ENCODE measurements around the gene STAMBPL1. TPM values are rescaled to one million over a fixed set of nuclear protein-coding genes. Genes with fewer than 3 reads are reported as not detected.

The STAMBPL1 gene
- total RNA-seq, 1 donor from 2014 or later: 4.1 TPM

DNA sequence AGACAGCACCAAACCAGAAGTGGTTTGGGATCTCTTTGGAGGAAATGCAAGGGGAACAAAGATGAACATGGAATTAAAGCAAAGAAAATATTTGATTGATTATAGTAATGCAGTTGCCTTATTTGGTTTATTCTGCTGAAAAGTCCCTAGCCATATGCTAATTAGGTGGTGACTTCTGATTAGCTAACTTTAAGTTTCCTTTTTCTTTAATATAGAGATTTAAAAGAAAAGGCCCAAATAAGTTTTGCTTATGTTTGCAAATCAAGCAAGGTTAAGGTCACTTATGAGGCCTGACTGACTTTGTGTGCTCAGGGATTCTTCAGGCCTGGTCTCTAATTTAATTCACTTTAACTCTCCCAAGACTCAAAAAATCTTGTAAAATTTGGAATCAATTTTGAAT is 22.2 kb upstream of the STAMBPL1 start:
- no peak for DNase-seq (ENCODE audit: low read depth, low spot score)
- Mint-ChIP-seq H3K4me3 (no peak overlapping the region), H3K9me3 (no peaks in the 10 kb centered on the region), H3K27me3 (ENCODE audit: low read depth) (no peaks in the 10 kb centered on the region), H3K36me3 (ENCODE audit: low read depth) (no peaks in the 10 kb centered on the region), H3K27ac (ENCODE audit: unreplicated experiment) (no peak overlapping the region), H3K4me1 (peaks cover 5% of the 10 kb centered on the region)
- TF ChIP-seq, protein P1, sequence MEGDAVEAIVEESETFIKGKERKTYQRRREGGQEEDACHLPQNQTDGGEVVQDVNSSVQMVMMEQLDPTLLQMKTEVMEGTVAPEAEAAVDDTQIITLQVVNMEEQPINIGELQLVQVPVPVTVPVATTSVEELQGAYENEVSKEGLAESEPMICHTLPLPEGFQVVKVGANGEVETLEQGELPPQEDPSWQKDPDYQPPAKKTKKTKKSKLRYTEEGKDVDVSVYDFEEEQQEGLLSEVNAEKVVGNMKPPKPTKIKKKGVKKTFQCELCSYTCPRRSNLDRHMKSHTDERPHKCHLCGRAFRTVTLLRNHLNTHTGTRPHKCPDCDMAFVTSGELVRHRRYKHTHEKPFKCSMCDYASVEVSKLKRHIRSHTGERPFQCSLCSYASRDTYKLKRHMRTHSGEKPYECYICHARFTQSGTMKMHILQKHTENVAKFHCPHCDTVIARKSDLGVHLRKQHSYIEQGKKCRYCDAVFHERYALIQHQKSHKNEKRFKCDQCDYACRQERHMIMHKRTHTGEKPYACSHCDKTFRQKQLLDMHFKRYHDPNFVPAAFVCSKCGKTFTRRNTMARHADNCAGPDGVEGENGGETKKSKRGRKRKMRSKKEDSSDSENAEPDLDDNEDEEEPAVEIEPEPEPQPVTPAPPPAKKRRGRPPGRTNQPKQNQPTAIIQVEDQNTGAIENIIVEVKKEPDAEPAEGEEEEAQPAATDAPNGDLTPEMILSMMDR (conservative IDR thresholded peaks at IDR 0.05): no peak

DNA sequence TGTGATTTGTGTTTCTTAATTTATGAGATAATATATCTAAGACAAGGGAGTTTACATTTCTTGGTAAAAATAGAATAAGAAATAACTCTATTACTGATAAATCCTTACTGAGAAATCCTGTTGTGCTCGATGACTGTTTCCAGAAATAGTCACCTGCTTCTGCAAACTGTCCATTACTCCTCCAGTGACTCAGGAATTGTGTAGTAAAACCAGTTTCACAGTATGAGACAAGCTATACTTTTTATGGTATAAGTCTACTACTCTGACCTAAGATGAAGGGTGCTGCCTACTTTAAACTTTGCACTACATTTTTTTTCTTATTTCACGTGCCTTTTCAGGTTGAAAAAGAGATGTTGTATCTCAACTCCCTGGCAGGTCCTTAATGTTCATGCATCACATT is 21.6 kb upstream of the STAMBPL1 start:
- Mint-ChIP-seq H3K9me3 (no peaks in the 10 kb centered on the region), H3K4me1 (peaks cover 2% of the 10 kb centered on the region), H3K27me3 (ENCODE audit: low read depth) (no peaks in the 10 kb centered on the region), H3K4me3 (no peak overlapping the region), H3K36me3 (ENCODE audit: low read depth) (no peaks in the 10 kb centered on the region), H3K27ac (ENCODE audit: unreplicated experiment) (no peak overlapping the region)
- TF ChIP-seq, protein P1 (conservative IDR thresholded peaks at IDR 0.05): no peak
- DNase-seq (ENCODE audit: low read depth, low spot score): no peak

DNA sequence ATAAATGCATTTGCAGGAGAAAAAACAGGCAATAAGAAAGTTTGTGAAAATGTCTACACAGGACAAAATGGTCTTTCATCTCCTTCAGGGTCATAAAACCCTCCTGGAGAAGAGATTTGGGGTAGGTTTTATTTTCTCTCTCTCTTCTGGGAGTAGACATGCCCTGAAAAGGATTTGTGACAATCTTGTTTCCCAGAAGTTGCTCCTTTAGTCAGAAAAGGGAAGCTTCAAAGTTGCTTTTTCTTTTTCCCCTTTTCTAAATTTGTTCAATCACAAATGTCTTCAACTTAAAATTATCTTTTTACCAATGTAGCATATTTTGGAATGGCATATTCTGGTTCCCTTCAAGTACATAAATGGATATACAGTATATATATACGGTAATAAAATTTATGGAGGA is 19.0 kb upstream of the STAMBPL1 start:
- H3K4me3 Mint-ChIP-seq: no peak overlapping the region
- H3K27me3 Mint-ChIP-seq (ENCODE audit: low read depth): no peaks in the 10 kb centered on the region

DNA sequence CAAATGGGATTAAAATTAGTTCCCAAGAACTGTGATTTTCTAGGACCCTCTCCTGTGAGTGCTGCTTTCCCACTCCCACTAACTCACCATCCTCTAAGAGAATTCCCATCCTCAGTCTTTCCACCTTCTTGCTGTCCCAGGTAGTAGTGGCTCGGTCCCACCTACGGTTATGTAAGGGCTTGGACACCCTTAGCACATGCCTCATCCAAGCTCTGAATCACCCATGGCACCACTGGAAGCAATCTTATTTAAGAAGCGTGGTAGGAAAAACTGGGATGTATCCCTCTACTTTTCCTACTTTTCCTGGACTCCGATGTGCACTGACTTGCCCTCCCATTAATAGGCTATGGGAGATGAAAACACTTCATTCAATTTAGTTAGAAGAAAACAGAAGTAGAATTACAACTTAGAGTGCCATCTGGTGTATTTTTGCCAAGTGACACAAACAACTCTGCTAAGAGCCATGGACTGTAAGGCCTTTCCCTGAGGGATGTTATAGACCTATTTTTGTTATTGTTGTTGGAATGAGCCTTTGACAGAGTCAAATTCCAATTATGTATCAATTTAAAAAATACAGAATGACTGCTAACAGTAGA is 14.7 kb upstream of the STAMBPL1 start:
- TF ChIP-seq, protein P1 (conservative IDR thresholded peaks at IDR 0.05): no peak
- no peaks in the 10 kb centered on the region for H3K36me3 Mint-ChIP-seq (ENCODE audit: low read depth)
- no peaks in the 10 kb centered on the region for H3K27me3 Mint-ChIP-seq (ENCODE audit: low read depth)
- no peaks in the 10 kb centered on the region for H3K9me3 Mint-ChIP-seq
- no peak overlapping the region for H3K4me3 Mint-ChIP-seq
- DNase-seq (ENCODE audit: low read depth, low spot score): no peak
- no peaks in the 10 kb centered on the region for H3K4me1 Mint-ChIP-seq
- H3K27ac Mint-ChIP-seq (ENCODE audit: unreplicated experiment): no peak overlapping the region

More for the DNA sequence above, 19.0 kb upstream of the STAMBPL1 start:
- H3K36me3 Mint-ChIP-seq (ENCODE audit: low read depth): no peaks in the 10 kb centered on the region
- TF ChIP-seq, protein P1 (conservative IDR thresholded peaks at IDR 0.05): no peak
- no peak for DNase-seq (ENCODE audit: low read depth, low spot score)
- H3K4me1 Mint-ChIP-seq: no peaks in the 10 kb centered on the region
- H3K27ac Mint-ChIP-seq (ENCODE audit: unreplicated experiment): no peak overlapping the region
- no peaks in the 10 kb centered on the region for H3K9me3 Mint-ChIP-seq

DNA sequence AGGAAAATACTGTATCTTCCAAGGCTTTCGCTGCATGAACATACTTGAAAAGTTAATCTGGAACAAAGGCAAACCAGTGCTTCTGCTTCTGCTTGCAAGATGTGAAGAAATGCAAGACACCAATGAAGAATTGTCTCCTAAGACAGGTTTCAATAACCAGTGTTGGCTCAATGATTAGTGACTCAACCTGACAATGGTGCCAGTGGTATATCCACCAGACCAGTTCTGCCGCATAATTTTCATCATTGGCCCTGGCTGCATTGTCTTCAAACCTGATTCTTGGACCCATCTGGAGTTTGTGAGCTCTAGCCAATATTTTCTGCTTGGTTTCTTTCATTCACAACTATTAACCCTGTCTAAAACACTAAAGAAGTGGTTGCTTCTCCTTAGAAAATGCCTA is 13.6 kb upstream of the STAMBPL1 start:
- Mint-ChIP-seq H3K4me1 (no peaks in the 10 kb centered on the region), H3K27me3 (ENCODE audit: low read depth) (peaks cover 4% of the 10 kb centered on the region), H3K9me3 (no peaks in the 10 kb centered on the region), H3K4me3 (no peak overlapping the region), H3K27ac (ENCODE audit: unreplicated experiment) (no peak overlapping the region), H3K36me3 (ENCODE audit: low read depth) (no peaks in the 10 kb centered on the region)
- TF ChIP-seq, protein P1 (conservative IDR thresholded peaks at IDR 0.05): no peak
- DNase-seq (ENCODE audit: low read depth, low spot score): no peak
